Left colon (tissue), 2 donors: Measurements from ENCODE around the gene ZNF397. TPM values are rescaled to one million over a fixed set of nuclear protein-coding genes. Genes with fewer than 3 reads are reported as not detected.
"Not testable (repeated sequence)": the region's sequence is repeated elsewhere in the genome, so short reads cannot be mapped to it uniquely, and the experiment has no call there.

Source experiments
- ATAC-seq: fragments of 200-7000 bp; cut with Tn5 transposase; one replicate; pipeline ENCODE4 v1.9.1; 2020; ENCODE audit warnings: mild to moderate bottlenecking, moderate library complexity
- DNase-seq, 2 donors: peaks; one replicate each; pipeline ENCODE4 v3.0.0-alpha.2; 2020
- intact Hi-C, 2 donors: fragments of 100-400 bp; cut with DNase I in 1 of 2; cut with micrococcal nuclease in 1 of 2; formaldehyde crosslinking; loops; one replicate each; pipeline versions ENCODE4 v1.11.2 to v1.14.0; 2022; cut with DNase I, micrococcal nuclease
- long read RNA-seq: library from polyadenylated mRNA; unstranded; transcript quantifications from one replicate; pipeline ENCODE4 v2.0.0, GENCODE V29; 2021
- total RNA-seq, 2 donors: library from RNA; stranded (reverse); fragmentation: NEBNext Ultra II Directional; extraction: Animal tissue kit (Norgen Biotek cat#: 25700); gene quantifications; one replicate each; pipeline ENCODE4 v1.2.1, GENCODE V29; 2021
- donor health status: DM: no; HTN: no; CAD: no.
- donor health status: DM: yes; HTN: yes; CAD: no.

Gene ZNF397
- total RNA-seq: 10 to 100 TPM; 18.0 to 20.1 TPM
- long read RNA-seq, full-length matches to known transcripts: 3 of 10 reads
- long read RNA-seq, partial matches to known transcripts: 0 of 10 reads
- long read RNA-seq, other reads (novel, unspliced or antisense): 7 of 10 reads

GRCh38 chr18:35240664-35241447, at the start of gene ZNF397:
TSS of gene ZNF397 (plus strand) at chr18:35241034. CDS start at chr18:35242471, 1,437 bp downstream.
- DNase-seq: peak; percentile 98 to 99
- ATAC-seq: peak; percentile 99
- intact Hi-C loops: no loop called here

- ATAC-seq: no peak
- DNase-seq: no peak
- intact Hi-C loops: no loop called here
These were observed 49.2 kb upstream of the ZNF397 start for GRCh38 chr18:35191698-35192025.

DNA sequence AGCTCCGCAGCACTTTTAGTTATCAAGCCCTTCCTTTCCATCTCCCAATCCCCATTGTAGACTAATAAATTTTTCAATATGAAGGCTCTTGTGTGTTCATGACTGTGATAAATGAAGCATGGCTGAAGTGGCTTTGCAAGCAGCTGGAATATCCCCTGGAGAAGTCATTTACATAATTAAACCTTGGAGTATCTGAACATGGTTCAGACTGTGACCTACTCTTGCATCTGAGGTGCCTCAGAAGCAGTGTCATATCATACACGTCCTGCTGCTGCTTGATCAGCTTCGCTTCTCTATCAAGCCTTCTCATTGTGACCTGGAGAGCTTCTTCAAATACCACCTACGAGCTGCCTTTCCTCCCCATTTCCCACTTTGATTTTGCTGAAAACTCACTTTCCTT, 48.4 kb upstream of the ZNF397 start:
- DNase-seq: no peak
- intact Hi-C loops: no loop called here
- no peak for ATAC-seq

DNA sequence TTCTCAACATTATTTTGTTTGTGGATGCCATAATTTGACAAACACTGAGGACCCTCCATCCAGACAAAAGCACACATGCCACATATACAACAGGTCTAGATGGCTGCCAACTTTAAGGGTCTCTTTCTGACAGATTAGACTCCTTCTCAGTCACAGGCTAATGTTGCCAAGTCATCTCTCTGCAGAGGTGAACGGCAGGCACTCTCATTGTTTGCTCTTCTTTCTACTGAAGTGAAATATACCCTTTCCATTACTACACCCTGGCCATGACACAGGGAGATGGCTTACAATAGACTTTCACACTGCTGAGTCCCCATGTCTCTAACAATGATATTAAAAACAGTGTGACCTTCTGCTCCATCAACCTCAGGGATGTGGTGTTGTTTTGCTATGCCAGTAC, 47.5 kb upstream of the ZNF397 start:
- intact Hi-C loops: no loop called here
- no peak for DNase-seq
- ATAC-seq: no peak

GRCh38 chr18:35197296-35197695, 43.5 kb upstream of the ZNF397 start:
- no peak for ATAC-seq
- DNase-seq: no peak
- intact Hi-C loops: no loop called here

DNA sequence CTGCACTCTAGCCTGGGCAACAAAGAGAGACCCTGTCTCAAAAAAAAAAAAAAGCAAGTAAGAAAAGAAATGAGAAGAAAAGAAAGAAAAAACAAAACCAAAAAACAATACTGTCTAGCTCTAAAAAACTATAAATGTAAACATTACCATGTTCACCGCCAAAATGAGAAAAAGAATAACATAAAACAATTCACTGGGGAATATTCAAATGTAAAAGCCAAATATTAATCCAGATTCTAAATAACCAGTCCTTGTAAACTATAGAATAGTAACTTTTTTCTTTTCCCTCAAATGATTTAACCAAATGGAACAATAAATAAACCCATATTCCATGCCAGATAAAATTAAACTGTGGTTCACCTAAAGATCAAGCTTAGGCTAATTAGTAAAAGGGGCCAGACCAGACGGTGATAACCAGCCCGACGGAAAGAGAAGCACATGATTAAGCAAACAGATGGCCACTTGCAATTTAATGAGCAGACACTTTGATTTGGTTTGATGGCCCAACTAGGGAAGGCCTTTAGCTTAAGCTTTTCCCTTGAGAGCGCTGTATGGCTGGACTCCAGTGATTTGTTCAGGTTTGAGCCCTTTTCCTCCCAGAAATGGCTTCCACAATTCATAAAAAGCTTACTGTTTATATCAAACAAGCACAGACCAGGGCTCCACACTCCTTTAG, 39.4 kb upstream of the ZNF397 start:
- DNase-seq: no peak
- intact Hi-C loops: no loop called here

DNA sequence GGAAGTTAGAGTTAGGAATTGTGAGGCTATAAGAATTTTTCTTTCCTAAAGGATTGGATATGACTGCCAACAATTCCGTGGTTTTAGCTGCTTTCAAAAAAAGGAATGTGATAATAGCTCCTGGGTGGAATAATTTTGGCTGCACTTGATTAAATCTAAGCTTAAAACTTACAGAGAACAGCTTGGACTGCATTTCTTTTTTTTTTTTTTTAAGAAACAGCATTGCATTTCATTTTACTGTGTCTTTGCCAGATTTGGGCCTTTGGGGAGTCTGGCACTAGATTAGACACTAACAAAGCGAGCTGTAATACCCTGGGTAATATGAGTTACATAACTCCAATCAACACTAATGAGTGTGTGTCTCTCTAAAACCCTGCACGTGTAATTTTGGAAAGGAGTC, 37.8 kb upstream of the ZNF397 start:
- ATAC-seq (no peak), DNase-seq (no peak)
- intact Hi-C loops: no loop called here

More for the DNA sequence above, 39.4 kb upstream of the ZNF397 start:
- ATAC-seq: no peak

DNA sequence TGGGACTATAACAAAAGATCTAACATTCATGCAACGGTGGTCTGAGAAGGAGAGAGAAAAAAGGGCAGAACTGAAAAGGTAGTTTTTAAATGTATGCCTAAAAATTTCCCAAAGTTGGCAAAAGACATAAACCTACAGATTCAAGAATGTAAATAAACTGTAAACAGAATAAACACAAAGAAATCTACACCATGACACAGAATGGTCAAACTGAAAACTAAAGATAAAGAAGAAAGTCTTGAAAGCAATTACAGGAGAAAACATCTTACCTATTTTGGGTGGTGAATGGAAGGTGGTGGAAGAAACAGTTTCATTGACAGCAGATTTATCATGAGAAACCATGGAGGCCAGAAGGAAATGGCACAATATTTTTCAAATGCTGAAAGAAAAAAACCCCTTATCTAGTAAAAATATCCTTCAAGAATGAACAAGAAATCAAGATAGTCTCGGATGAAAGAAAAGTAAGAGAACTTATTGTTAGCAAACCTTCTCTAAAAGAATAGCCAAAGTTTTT, 35.6 kb upstream of the ZNF397 start:
- no peak for ATAC-seq
- intact Hi-C loops: no loop called here
- no peak for DNase-seq

GRCh38 chr18:35205746-35206458, 34.9 kb upstream of the ZNF397 start:
- intact Hi-C loops, ATAC-seq, DNase-seq: not testable (repeated sequence)

GRCh38 chr18:35215026-35215425, 25.8 kb upstream of the ZNF397 start:
- no peak for ATAC-seq
- DNase-seq: no peak
- intact Hi-C loops: no loop called here

GRCh38 chr18:35216611-35217010, 24.2 kb upstream of the ZNF397 start:
- ATAC-seq, intact Hi-C loops, DNase-seq: not testable (repeated sequence)

GRCh38 chr18:35219331-35219730, 21.5 kb upstream of the ZNF397 start:
- intact Hi-C loops, ATAC-seq, DNase-seq: not testable (repeated sequence)

- intact Hi-C loops: no loop called here
- ATAC-seq (peak; percentile 89), DNase-seq (peak in 1 of 2 donors; percentile 33)
These were observed 20.4 kb upstream of the ZNF397 start for GRCh38 chr18:35220424-35220823.

DNA sequence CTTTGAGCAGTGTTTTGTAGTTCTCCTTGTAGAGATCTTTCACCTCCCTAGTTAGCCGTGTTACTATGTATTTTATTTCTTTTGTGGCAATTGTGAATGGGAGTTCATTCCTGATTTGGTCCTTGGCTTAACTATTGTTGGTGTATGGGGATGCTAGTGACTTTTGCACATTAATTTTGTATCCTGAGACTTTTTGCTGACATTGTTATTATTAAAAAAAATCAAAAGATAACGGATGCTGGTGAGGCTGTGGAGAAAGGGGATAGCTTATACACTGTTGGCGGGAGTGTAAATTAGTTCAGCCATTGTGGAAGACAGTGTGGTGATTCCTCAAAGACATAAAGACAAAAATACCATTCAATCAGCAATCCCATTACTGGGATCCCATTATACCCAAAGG, 17.0 kb upstream of the ZNF397 start:
- no peak for DNase-seq
- intact Hi-C loops: no loop called here
- ATAC-seq: no peak

- intact Hi-C loops: no loop called here
- ATAC-seq (no peak), DNase-seq (no peak)
These were observed 13.6 kb upstream of the ZNF397 start for GRCh38 chr18:35227254-35227653.

GRCh38 chr18:35231052-35231451, 9.8 kb upstream of the ZNF397 start:
- intact Hi-C loops: loop anchor here in 1 of 2 donors (5.0 kb wide), 1 partner anchor 121 kb away; no protein-coding TSS in a partner anchor
- ATAC-seq (peak; percentile 98), DNase-seq (peak; percentile 74 to 84)

GRCh38 chr18:35236571-35237363, 4.1 kb upstream of the ZNF397 start:
- no peak for ATAC-seq
- intact Hi-C loops: no loop called here
- no peak for DNase-seq

DNA sequence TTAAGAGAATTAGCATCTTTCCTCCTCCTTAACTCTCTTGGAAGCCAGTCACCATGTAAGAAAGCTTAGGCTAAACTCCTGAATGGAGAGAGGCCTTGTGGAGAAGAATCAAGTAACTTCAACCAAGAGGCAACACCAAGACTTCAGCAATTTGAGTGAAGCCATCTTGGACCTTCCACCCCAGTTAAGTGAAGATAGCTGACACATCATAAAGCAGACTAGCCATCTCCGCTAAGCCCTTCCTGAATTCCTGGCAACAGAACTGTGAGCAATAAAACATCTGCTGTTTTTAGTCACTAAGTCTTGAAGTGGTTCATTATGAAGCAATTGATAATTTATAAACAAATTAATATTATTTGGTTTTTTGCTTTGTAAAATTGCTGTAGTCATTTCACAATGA, 1.5 kb upstream of the ZNF397 start:
- intact Hi-C loops: no loop called here
- no peak for ATAC-seq
- no peak for DNase-seq

- intact Hi-C loops: no loop called here
- ATAC-seq (peak; percentile 6), DNase-seq (no peak)
These were observed 592 bp downstream of the ZNF397 start for GRCh38 chr18:35241448-35241804.
